ENCODE results near the gene CORO6. TPM values are rescaled to one million over a fixed set of nuclear protein-coding genes. Genes with fewer than 3 reads are reported as not detected.

CORO6 gene
- total RNA-seq, 2 donors from 2014 or later, result 2.5 to 12.0 TPM

GRCh38 chr17:29593591-29594518 lies 28.9 kb downstream of the CORO6 start:
- H3K36me3 Mint-ChIP-seq (ENCODE audit: low read depth), result no peaks in the 10 kb centered on the region
- H3K4me1 Mint-ChIP-seq, result no peaks in the 10 kb centered on the region
- ATAC-seq (replicated peaks), result peak; percentile 11
- peak overlapping the region; percentile 71 for H3K4me3 Mint-ChIP-seq
- no peaks in the 10 kb centered on the region for H3K9me3 Mint-ChIP-seq
- no peak overlapping the region for H3K27ac Mint-ChIP-seq
- H3K27me3 Mint-ChIP-seq, result no peaks in the 10 kb centered on the region

- peak; percentile 8 for ATAC-seq (replicated peaks)
- H3K27me3 Mint-ChIP-seq, result no peaks in the 10 kb centered on the region
- H3K27ac Mint-ChIP-seq, result no peak within 1 kb of the TSS
- H3K4me3 Mint-ChIP-seq, result peak within 1 kb of the TSS; percentile 82
- peaks cover 3% of the 10 kb centered on the region for H3K4me1 Mint-ChIP-seq
- no peaks in the 10 kb centered on the region for H3K9me3 Mint-ChIP-seq
- H3K36me3 Mint-ChIP-seq (ENCODE audit: low read depth), result peaks cover 5% of the 10 kb centered on the region
Measured at GRCh38 chr17:29592850-29593551, 29.7 kb downstream of the CORO6 start, which contains the start of gene ANKRD13B. TSS of gene ANKRD13B (plus strand) at chr17:29593132. CDS start at chr17:29593622, 490 bp downstream.

- peak; percentile 49 for ATAC-seq (replicated peaks)
- no peak overlapping the region for H3K27ac Mint-ChIP-seq
- H3K9me3 Mint-ChIP-seq, result no peaks in the 10 kb centered on the region
- H3K27me3 Mint-ChIP-seq, result no peaks in the 10 kb centered on the region
- peaks cover 11% of the 10 kb centered on the region for H3K4me1 Mint-ChIP-seq
- peaks cover 5% of the 10 kb centered on the region for H3K36me3 Mint-ChIP-seq (ENCODE audit: low read depth)
- H3K4me3 Mint-ChIP-seq, result peak overlapping the region; percentile 82
Measured at GRCh38 chr17:29591737-29592608, 30.7 kb downstream of the CORO6 start.

GRCh38 chr17:29591146-29591736 lies 31.5 kb downstream of the CORO6 start:
- no peak for ATAC-seq (replicated peaks)
- no peak overlapping the region for H3K27ac Mint-ChIP-seq
- no peaks in the 10 kb centered on the region for H3K9me3 Mint-ChIP-seq
- no peaks in the 10 kb centered on the region for H3K27me3 Mint-ChIP-seq
- peaks cover 14% of the 10 kb centered on the region for H3K4me1 Mint-ChIP-seq
- peaks cover 5% of the 10 kb centered on the region for H3K36me3 Mint-ChIP-seq (ENCODE audit: low read depth)
- H3K4me3 Mint-ChIP-seq, result peak overlapping the region; percentile 82

- H3K27me3 Mint-ChIP-seq, result no peaks in the 10 kb centered on the region
- no peaks in the 10 kb centered on the region for H3K9me3 Mint-ChIP-seq
- peaks cover 16% of the 10 kb centered on the region for H3K4me1 Mint-ChIP-seq
- H3K27ac Mint-ChIP-seq, result no peak overlapping the region
- ATAC-seq (replicated peaks), result no peak
- H3K36me3 Mint-ChIP-seq (ENCODE audit: low read depth), result peaks cover 5% of the 10 kb centered on the region
- H3K4me3 Mint-ChIP-seq, result peak overlapping the region; percentile 82
Measured at GRCh38 chr17:29590411-29591145, 32.1 kb downstream of the CORO6 start.

GRCh38 chr17:29589524-29590410 lies 32.9 kb downstream of the CORO6 start, which contains the start of gene GIT1:
TSS of gene GIT1 (minus strand) at chr17:29589648. CDS start at chr17:29589378, 270 bp downstream.
- Mint-ChIP-seq H3K36me3 (ENCODE audit: low read depth) (peaks cover 5% of the 10 kb centered on the region), H3K27ac (peak within 1 kb of the TSS; percentile 90), H3K9me3 (no peaks in the 10 kb centered on the region), H3K27me3 (no peaks in the 10 kb centered on the region), H3K4me1 (peaks cover 16% of the 10 kb centered on the region), H3K4me3 (peak within 1 kb of the TSS; percentile 95)
- ATAC-seq (replicated peaks), result peak; percentile 77

GRCh38 chr17:29588562-29589411 lies 33.9 kb downstream of the CORO6 start:
- peak overlapping the region; percentile 90 for H3K27ac Mint-ChIP-seq
- ATAC-seq (replicated peaks), result peak; percentile 25
- H3K4me1 Mint-ChIP-seq, result peaks cover 16% of the 10 kb centered on the region

GRCh38 chr17:29588017-29588561 lies 34.6 kb downstream of the CORO6 start:
- Mint-ChIP-seq H3K4me3 (peak overlapping the region; percentile 95), H3K4me1 (peaks cover 16% of the 10 kb centered on the region), H3K27me3 (no peaks in the 10 kb centered on the region), H3K36me3 (ENCODE audit: low read depth) (peaks cover 7% of the 10 kb centered on the region), H3K27ac (peak overlapping the region; percentile 90), H3K9me3 (no peaks in the 10 kb centered on the region)
- ATAC-seq (replicated peaks), result no peak

More at GRCh38 chr17:29588562-29589411, 33.9 kb downstream of the CORO6 start:
- peak overlapping the region; percentile 95 for H3K4me3 Mint-ChIP-seq
- H3K36me3 Mint-ChIP-seq (ENCODE audit: low read depth), result peaks cover 5% of the 10 kb centered on the region
- no peaks in the 10 kb centered on the region for H3K9me3 Mint-ChIP-seq
- H3K27me3 Mint-ChIP-seq, result no peaks in the 10 kb centered on the region

- Mint-ChIP-seq H3K9me3 (no peaks in the 10 kb centered on the region), H3K4me3 (peak overlapping the region; percentile 95), H3K4me1 (peaks cover 16% of the 10 kb centered on the region), H3K27ac (peak overlapping the region; percentile 90), H3K27me3 (no peaks in the 10 kb centered on the region), H3K36me3 (ENCODE audit: low read depth) (peaks cover 12% of the 10 kb centered on the region)
- no peak for ATAC-seq (replicated peaks)
Measured at GRCh38 chr17:29587591-29587990, 35.1 kb downstream of the CORO6 start.

- Mint-ChIP-seq H3K27me3 (no peaks in the 10 kb centered on the region), H3K4me3 (peak overlapping the region; percentile 95), H3K27ac (peak overlapping the region; percentile 90), H3K4me1 (peaks cover 16% of the 10 kb centered on the region), H3K36me3 (ENCODE audit: low read depth) (peaks cover 18% of the 10 kb centered on the region), H3K9me3 (no peaks in the 10 kb centered on the region)
- ATAC-seq (replicated peaks), result no peak
Measured at GRCh38 chr17:29586676-29587469, 35.8 kb downstream of the CORO6 start.
